WTC11 (cell line): Measurements from ENCODE around the gene DPY19L3.

Experiments
- CBFB ChIP-seq: sonication (generic); formaldehyde crosslinking; IDR thresholded peaks from 2 replicates; pipeline ENCODE4 v1.8.1; 2022; ENCODE audit warnings: mild to moderate bottlenecking, low read depth, missing genetic modification reagents
- CREB1 ChIP-seq: sonication (generic); formaldehyde crosslinking; IDR thresholded peaks from 2 replicates; pipeline ENCODE4 v1.8.0; 2023; ENCODE audit warnings: mild to moderate bottlenecking, missing genetic modification reagents
- ETV6 ChIP-seq: sonication (generic); formaldehyde crosslinking; IDR thresholded peaks from 2 replicates; pipeline ENCODE4 v1.8.1; 2022; ENCODE audit warnings: mild to moderate bottlenecking, missing genetic modification reagents
- JUN ChIP-seq: sonication (generic); formaldehyde crosslinking; IDR thresholded peaks from 2 replicates; pipeline ENCODE4 v1.8.0; 2023; ENCODE audit warnings: mild to moderate bottlenecking, missing genetic modification reagents
- NFYB ChIP-seq: sonication (generic); formaldehyde crosslinking; conservative IDR thresholded peaks from 2 replicates; pipeline ENCODE4 v1.8.0; 2022; ENCODE audit warnings: low read depth, missing genetic modification reagents
- TEAD1 ChIP-seq: sonication (generic); formaldehyde crosslinking; IDR thresholded peaks from 2 replicates; pipeline ENCODE4 v1.8.0; 2022; ENCODE audit warnings: mild to moderate bottlenecking, missing genetic modification reagents
- ZBTB21 ChIP-seq: sonication (generic); formaldehyde crosslinking; IDR thresholded peaks from 2 replicates; pipeline ENCODE4 v1.8.1; 2023; ENCODE audit warnings: mild to moderate bottlenecking, missing genetic modification reagents, borderline replicate concordance
- TF ChIP-seq, protein P1 (sequence below): fragments of 200-600 bp; IDR thresholded peaks from 2 replicates; pipeline ENCODE4 v1.8.0; 2022; ENCODE audit warnings: antibody characterized with exemption
- TF ChIP-seq, protein P2 (sequence below): sonication (generic); formaldehyde crosslinking; IDR thresholded peaks from 2 replicates; pipeline ENCODE4 v1.8.0; 2022; ENCODE audit warnings: mild to moderate bottlenecking, missing genetic modification reagents
- TF ChIP-seq, protein P3 (sequence below): fragments of 250-450 bp; sonication (Bioruptor Pico); IDR thresholded peaks from 2 replicates; pipeline ENCODE4 v1.9.0; 2021; ENCODE audit warnings: mild to moderate bottlenecking
- TF ChIP-seq, protein P4 (sequence below): fragments of 250-450 bp; sonication (Bioruptor Pico); IDR thresholded peaks from 2 replicates; pipeline ENCODE4 v2.1.2; 2022; ENCODE audit warnings: mild to moderate bottlenecking, moderate library complexity
- TF ChIP-seq, protein P5 (sequence below): sonication (generic); formaldehyde crosslinking; IDR thresholded peaks from 2 replicates; pipeline ENCODE4 v1.8.1; 2023; ENCODE audit warnings: mild to moderate bottlenecking, missing genetic modification reagents, moderate library complexity
- TF ChIP-seq, protein P6 (sequence below): sonication (generic); formaldehyde crosslinking; IDR thresholded peaks from 2 replicates; pipeline ENCODE4 v1.8.0; 2022; ENCODE audit warnings: missing genetic modification reagents

GRCh38 chr19:32464279-32464678, 58.7 kb downstream of the DPY19L3 start:
- TF ChIP-seq, protein P1, sequence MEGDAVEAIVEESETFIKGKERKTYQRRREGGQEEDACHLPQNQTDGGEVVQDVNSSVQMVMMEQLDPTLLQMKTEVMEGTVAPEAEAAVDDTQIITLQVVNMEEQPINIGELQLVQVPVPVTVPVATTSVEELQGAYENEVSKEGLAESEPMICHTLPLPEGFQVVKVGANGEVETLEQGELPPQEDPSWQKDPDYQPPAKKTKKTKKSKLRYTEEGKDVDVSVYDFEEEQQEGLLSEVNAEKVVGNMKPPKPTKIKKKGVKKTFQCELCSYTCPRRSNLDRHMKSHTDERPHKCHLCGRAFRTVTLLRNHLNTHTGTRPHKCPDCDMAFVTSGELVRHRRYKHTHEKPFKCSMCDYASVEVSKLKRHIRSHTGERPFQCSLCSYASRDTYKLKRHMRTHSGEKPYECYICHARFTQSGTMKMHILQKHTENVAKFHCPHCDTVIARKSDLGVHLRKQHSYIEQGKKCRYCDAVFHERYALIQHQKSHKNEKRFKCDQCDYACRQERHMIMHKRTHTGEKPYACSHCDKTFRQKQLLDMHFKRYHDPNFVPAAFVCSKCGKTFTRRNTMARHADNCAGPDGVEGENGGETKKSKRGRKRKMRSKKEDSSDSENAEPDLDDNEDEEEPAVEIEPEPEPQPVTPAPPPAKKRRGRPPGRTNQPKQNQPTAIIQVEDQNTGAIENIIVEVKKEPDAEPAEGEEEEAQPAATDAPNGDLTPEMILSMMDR = no peak
- TF ChIP-seq, protein P2, sequence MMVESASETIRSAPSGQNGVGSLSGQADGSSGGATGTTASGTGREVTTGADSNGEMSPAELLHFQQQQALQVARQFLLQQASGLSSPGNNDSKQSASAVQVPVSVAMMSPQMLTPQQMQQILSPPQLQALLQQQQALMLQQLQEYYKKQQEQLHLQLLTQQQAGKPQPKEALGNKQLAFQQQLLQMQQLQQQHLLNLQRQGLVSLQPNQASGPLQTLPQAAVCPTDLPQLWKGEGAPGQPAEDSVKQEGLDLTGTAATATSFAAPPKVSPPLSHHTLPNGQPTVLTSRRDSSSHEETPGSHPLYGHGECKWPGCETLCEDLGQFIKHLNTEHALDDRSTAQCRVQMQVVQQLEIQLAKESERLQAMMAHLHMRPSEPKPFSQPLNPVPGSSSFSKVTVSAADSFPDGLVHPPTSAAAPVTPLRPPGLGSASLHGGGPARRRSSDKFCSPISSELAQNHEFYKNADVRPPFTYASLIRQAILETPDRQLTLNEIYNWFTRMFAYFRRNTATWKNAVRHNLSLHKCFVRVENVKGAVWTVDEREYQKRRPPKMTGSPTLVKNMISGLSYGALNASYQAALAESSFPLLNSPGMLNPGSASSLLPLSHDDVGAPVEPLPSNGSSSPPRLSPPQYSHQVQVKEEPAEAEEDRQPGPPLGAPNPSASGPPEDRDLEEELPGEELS = no peak
- TF ChIP-seq, protein P3, sequence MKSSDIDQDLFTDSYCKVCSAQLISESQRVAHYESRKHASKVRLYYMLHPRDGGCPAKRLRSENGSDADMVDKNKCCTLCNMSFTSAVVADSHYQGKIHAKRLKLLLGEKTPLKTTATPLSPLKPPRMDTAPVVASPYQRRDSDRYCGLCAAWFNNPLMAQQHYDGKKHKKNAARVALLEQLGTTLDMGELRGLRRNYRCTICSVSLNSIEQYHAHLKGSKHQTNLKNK (CRISPR knock-in tag) = no peak
- TF ChIP-seq, protein P4, sequence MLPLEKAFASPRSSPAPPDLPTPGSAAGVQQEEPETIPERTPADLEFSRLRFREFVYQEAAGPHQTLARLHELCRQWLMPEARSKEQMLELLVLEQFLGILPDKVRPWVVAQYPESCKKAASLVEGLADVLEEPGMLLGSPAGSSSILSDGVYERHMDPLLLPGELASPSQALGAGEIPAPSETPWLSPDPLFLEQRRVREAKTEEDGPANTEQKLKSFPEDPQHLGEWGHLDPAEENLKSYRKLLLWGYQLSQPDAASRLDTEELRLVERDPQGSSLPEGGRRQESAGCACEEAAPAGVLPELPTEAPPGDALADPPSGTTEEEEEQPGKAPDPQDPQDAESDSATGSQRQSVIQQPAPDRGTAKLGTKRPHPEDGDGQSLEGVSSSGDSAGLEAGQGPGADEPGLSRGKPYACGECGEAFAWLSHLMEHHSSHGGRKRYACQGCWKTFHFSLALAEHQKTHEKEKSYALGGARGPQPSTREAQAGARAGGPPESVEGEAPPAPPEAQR = no peak
- TF ChIP-seq, protein P5, sequence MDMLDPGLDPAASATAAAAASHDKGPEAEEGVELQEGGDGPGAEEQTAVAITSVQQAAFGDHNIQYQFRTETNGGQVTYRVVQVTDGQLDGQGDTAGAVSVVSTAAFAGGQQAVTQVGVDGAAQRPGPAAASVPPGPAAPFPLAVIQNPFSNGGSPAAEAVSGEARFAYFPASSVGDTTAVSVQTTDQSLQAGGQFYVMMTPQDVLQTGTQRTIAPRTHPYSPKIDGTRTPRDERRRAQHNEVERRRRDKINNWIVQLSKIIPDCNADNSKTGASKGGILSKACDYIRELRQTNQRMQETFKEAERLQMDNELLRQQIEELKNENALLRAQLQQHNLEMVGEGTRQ (CRISPR knock-in tag) = no peak
- TF ChIP-seq ETV6 (CRISPR knock-in tag) (no peak), ZBTB21 (CRISPR knock-in tag) (no peak), TEAD1 (CRISPR knock-in tag) (no peak), NFYB (no peak), CBFB (CRISPR knock-in tag) (no peak), JUN (no peak), CREB1 (CRISPR knock-in tag) (no peak)
- TF ChIP-seq, protein P6, sequence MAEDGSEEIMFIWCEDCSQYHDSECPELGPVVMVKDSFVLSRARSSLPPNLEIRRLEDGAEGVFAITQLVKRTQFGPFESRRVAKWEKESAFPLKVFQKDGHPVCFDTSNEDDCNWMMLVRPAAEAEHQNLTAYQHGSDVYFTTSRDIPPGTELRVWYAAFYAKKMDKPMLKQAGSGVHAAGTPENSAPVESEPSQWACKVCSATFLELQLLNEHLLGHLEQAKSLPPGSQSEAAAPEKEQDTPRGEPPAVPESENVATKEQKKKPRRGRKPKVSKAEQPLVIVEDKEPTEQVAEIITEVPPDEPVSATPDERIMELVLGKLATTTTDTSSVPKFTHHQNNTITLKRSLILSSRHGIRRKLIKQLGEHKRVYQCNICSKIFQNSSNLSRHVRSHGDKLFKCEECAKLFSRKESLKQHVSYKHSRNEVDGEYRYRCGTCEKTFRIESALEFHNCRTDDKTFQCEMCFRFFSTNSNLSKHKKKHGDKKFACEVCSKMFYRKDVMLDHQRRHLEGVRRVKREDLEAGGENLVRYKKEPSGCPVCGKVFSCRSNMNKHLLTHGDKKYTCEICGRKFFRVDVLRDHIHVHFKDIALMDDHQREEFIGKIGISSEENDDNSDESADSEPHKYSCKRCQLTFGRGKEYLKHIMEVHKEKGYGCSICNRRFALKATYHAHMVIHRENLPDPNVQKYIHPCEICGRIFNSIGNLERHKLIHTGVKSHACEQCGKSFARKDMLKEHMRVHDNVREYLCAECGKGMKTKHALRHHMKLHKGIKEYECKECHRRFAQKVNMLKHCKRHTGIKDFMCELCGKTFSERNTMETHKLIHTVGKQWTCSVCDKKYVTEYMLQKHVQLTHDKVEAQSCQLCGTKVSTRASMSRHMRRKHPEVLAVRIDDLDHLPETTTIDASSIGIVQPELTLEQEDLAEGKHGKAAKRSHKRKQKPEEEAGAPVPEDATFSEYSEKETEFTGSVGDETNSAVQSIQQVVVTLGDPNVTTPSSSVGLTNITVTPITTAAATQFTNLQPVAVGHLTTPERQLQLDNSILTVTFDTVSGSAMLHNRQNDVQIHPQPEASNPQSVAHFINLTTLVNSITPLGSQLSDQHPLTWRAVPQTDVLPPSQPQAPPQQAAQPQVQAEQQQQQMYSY (CRISPR knock-in tag) = no peak
